VCaP (cell line): ENCODE data around the gene SIX5.

Experiments used
- H3K27ac ChIP-seq: fragments of 450-650 bp; 2 replicates; pipeline ENCODE4 v1.5.1; 2017
- TF ChIP-seq, protein P1 (sequence below): fragments of 450-650 bp; conservative IDR thresholded peaks from 2 replicates; pipeline ENCODE4 v1.5.1; 2017; ENCODE audit warnings: mild to moderate bottlenecking, moderate library complexity

The SIX5 gene

DNA sequence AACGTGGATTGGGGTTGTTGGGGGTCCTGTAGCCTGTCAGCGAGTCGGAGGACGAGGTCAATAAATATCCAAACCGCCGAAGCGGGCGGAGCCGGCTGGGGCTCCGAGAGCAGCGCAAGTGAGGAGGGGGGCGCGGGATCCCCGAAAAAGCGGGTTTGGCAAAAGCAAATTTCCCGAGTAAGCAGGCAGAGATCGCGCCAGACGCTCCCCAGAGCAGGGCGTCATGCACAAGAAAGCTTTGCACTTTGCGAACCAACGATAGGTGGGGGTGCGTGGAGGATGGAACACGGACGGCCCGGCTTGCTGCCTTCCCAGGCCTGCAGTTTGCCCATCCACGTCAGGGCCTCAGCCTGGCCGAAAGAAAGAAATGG is 754 bp upstream of the SIX5 start:
- peak overlapping the region; percentile 81 for H3K27ac ChIP-seq

DNA sequence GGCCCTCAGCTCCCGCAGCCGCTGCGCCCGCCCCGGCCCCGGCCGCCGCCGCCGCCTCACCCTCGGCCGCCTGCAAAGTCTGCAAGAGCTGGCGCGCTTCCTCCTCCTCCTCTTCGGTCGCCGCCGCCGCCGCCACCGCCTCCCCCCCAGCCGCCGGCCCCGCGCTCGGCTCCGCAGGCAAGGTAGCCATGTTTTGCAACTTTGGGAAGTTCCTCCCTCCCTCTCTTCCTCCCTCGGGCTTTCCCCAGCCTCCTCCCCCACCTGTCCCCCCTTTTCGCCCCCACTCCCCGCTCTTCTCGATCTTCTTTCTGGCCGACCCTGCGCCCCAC is 433 bp downstream of the SIX5 start:
- H3K27ac ChIP-seq: peak overlapping the region; percentile 81
- TF ChIP-seq, protein P1, sequence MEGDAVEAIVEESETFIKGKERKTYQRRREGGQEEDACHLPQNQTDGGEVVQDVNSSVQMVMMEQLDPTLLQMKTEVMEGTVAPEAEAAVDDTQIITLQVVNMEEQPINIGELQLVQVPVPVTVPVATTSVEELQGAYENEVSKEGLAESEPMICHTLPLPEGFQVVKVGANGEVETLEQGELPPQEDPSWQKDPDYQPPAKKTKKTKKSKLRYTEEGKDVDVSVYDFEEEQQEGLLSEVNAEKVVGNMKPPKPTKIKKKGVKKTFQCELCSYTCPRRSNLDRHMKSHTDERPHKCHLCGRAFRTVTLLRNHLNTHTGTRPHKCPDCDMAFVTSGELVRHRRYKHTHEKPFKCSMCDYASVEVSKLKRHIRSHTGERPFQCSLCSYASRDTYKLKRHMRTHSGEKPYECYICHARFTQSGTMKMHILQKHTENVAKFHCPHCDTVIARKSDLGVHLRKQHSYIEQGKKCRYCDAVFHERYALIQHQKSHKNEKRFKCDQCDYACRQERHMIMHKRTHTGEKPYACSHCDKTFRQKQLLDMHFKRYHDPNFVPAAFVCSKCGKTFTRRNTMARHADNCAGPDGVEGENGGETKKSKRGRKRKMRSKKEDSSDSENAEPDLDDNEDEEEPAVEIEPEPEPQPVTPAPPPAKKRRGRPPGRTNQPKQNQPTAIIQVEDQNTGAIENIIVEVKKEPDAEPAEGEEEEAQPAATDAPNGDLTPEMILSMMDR: no peak

More for the DNA sequence above, 754 bp upstream of the SIX5 start:
- TF ChIP-seq, protein P1: no peak

DNA sequence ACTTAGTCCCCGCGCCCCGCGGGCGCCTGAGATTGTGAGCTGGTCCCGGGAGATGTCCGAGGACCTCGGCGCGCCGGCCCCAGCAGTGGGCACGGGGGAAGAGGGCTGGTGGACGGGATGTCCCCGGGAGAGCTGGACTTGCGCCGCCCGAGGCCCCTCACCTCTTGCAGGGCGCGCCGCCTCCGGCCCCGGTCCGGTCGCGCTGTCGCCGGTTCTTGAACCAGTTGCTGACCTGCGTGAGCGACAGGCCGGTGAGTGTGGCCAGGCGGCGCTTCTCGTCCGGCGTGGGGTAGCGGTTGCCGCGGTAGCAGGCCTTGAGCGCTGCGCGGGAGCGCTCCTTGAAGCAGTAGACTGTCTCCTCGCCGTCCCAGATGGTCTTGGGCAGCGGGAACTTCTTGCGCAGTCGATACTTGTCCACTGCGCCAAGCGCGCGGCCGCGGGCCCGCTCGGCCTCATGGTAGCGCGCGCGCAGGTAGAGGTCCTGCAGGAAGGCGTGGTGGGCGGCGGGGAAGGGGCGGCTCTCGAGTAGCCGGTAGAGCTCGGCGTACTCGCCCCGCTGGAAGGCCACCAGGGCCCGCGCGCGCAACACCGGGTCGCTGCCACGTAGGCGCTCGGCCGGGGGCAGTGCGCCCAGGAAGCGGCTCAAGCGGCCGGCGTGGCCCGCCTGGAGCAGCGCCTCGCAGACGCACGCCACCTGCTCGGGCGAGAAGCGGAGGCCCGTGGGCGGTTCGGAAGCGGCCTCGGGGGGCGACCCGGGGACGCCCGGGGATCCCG is 984 bp downstream of the SIX5 start:
- H3K27ac ChIP-seq: peak overlapping the region; percentile 81

DNA sequence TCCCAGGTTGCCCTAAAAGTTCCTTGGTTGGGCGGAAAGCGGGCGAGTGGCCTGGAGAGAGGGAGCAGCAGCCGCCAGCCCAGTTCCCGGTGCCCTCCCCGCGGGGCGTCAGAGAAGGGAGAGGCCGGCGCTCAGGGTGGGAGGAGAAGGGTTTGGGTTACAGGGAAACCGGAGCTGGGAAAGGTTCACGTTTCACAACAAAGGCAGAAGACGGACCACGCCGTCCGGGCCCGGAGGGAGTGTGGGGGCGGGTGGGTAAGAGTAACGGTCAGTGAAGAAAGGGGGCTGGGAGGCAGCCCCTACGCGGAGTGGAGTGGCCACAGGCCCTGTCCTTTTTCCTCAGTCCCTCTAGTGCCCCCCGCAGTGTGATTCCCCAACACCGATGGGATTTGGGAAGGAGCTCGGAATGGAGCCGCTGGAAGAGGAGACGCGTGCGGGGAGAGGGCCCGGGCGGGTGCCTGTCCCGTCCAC is 1.6 kb downstream of the SIX5 start:
- H3K27ac ChIP-seq: peak overlapping the region; percentile 81
- TF ChIP-seq, protein P1: no peak

More for the DNA sequence above, 984 bp downstream of the SIX5 start:
- TF ChIP-seq, protein P1: no peak

DNA sequence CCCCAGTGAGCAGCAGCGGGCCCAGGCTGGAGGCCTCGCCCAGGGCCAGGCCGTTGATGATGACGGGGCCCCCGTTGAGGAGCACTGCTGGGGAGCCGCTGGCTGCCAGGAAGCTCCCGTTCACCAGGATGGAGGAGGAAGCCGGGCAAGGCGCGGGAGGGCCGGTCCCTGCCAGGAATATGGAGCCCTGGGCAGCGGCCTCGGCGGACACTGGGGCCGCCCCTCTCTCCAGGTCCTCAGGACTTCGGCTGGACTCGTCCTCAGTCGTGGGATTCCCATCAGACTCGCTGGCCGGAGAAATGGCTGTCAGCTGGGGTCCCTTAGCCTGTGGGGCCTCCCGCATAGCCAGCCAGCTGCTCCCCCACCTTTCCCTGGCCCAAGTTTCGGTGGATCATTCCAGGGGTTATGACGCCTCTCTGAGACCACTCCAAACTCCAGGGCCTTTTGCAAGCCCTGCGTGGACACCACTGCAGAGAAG is 2.1 kb downstream of the SIX5 start:
- H3K27ac ChIP-seq: peak overlapping the region; percentile 81; the same call in 1 of the 2 replicates
- TF ChIP-seq, protein P1: no peak

DNA sequence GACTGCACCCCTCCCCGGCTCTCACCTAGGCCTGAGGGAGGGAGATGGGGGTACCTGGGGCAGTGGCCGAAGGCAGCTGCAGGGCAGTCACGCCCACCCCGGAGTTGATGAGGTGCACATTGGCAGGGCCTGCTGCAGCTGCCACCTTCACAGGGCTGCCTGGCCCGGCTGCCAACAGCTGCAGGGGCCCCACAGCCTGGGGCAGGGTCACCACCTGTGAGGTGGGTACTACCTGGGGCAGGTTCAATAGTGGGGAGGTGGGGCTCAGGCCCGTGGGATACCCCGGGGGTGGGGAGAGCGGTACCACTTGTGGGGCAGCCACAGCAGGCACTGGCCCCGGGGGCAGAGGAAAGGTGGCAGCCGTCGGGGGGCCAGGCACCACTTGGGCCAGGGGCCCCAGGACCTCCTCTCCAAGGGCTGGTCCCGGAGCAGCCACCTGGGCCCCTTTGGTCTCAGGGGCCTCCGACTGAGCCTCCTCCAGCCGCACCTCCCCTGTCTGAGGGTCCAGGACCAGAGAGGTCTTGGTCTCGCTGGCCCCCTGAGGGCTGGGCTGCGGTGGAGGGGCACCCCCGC is 2.7 kb downstream of the SIX5 start:
- no peak overlapping the region for H3K27ac ChIP-seq
- TF ChIP-seq, protein P1: no peak

DNA sequence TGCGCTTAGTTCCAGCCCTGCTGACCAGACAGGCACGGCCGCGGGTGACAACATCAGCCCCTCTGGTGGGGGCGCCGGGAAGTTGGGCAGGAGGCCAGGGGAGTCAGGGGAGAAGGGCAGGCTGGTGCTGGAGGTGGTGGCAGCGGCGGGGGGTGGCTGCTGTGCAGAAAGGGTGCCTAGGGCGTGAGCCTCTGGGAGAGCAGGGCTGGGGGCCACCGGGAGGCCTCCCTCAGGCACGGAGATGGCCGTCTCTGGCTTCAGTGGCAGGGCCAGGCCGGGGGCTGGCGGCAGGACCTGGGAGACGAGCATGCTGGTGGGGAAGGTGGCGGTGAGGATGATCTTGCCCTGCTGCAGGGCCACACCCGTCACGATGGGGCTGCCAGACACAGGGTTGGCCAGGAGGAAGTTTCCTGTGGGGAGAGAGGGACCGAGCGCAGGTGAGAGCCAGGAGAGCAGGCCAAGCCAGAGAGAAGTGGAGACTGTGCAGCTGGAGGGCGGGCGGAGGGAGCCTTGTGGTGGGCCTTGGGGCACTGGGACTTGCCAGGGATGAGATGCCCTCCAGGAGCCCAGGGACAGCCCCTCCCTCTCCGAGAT is 3.3 kb downstream of the SIX5 start:
- TF ChIP-seq, protein P1: no peak
- no peak overlapping the region for H3K27ac ChIP-seq
